ENCODE measurements around the gene GUCD1. TPM values are rescaled to one million over a fixed set of nuclear protein-coding genes. Genes with fewer than 3 reads are reported as not detected.

The GUCD1 gene
- total and polyA plus RNA-seq, 2 of the 8 experiments (the other 6 are each of a cell fraction or from before 2014, with no cell fraction given): 85.2 to 128 TPM

DNA sequence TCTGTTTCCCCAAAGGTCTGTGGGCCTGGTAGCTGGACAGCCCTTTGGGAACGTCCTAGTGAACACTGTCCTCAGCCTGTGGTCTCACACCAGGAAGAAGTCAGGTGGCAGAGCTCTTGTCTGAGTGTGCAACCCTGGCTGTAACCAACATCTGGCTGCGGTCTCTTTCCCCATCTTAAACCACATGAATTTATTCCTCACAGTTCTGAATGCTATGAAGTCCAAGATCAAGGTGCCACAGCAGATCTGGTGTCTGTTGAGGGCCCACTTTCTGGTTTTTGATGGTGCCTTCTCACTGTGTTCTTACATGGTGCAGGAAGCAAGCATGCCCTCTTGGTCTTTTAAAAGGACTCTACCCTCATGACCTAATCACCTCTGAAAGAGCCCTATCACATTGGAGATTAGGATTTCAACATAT, 57.1 kb downstream of the GUCD1 start:
- ChIA-PET POLR2A (ENCODE audit: partially characterized antibody) (no interaction called here), CTCF (ENCODE audit: partially characterized antibody) (interaction anchor here (0.8 to 15.1 kb wide), 8 partner anchors 8 to 172 kb away, joined by 3 to 201 read pairs (median 4); no protein-coding TSS in a partner anchor)
- WGBS, 2 experiments (ENCODE audit: extremely low coverage in 1 of 2, insufficient coverage in 1 of 2, insufficient read length in 1 of 2, insufficient replicate concordance in 2 of 2, low coverage in 1 of 2, low lambda C conversion rate in 2 of 2, missing lambda C conversion rate in 1 of 2): 88% methylated on average over 2 of the region's 2 CpGs; no CpG with 5 or more reads in 1 of the 2 experiments

More for the DNA sequence above, 57.1 kb downstream of the GUCD1 start:
- Histone ChIP-seq H4K20me1 (replicated peaks in 1 of 2; ENCODE audit: control insufficient read depth in 1 of 2, insufficient read depth in 2 of 2, low read length in 2 of 2) (no peaks in the 10 kb centered on the region), H2BK120ac (replicated peaks; ENCODE audit: low read depth, low read length) (no peak overlapping the region), H3K36me3 (ENCODE audit: control insufficient read depth in 2 of 4, insufficient read depth in 4 of 4, low read length in 3 of 4) (peaks cover 0 to 5% (median 0%) of the 10 kb centered on the region in 4 experiments; a peak in 2 of 8 replicates), H4K91ac (replicated peaks; ENCODE audit: insufficient read length, low read length) (no peak overlapping the region), H4K8ac (ENCODE audit: extremely low read depth, insufficient read depth, low read length) (no peak overlapping the region), H3K23ac (ENCODE audit: insufficient read length) (no peak overlapping the region), H2BK20ac (ENCODE audit: low read length) (no peak overlapping the region), H3K18ac (ENCODE audit: extremely low read depth, low read length) (no peak overlapping the region), H2BK15ac (ENCODE audit: low read length) (no peak overlapping the region), H2AK5ac (ENCODE audit: low read depth, low read length) (no peak overlapping the region), H2AFZ (ENCODE audit: low read length) (no peak overlapping the region), H3K14ac (ENCODE audit: insufficient read length) (no peak overlapping the region), H2BK5ac (ENCODE audit: low read depth, low read length) (no peak overlapping the region), H3K4me3 (ENCODE audit: extremely low read depth in 1 of 4, insufficient read depth in 2 of 4, low read depth in 3 of 4, low read length in 4 of 4) (no peak overlapping the region), H3K79me2 (ENCODE audit: control insufficient read depth in 1 of 2, insufficient read depth in 2 of 2, low read length in 2 of 2) (no peaks in the 10 kb centered on the region), H3K27me3 (replicated peaks in 1 of 4; ENCODE audit: control insufficient read depth in 3 of 4, extremely low read depth in 1 of 4, insufficient read depth in 3 of 4, low read length in 3 of 4) (peaks cover 20 to 36% (median 31%) of the 10 kb centered on the region in 4 experiments), H3K4me1 (replicated peaks in 1 of 4; ENCODE audit: control insufficient read depth in 3 of 4, insufficient read depth in 4 of 4, low read length in 3 of 4) (peaks cover 0 to 12% (median 2%) of the 10 kb centered on the region in 4 experiments; a peak in 5 of 7 replicates), H3K9ac (replicated peaks in 1 of 4; ENCODE audit: extremely low read depth in 1 of 4, low read depth in 3 of 4, low read length in 3 of 4) (no peak overlapping the region), H3K9me3 (ENCODE audit: insufficient read depth in 2 of 2, low read depth in 1 of 2, low read length in 1 of 2) (peaks cover 3 to 10% of the 10 kb centered on the region in 2 experiments; a peak in 3 of 4 replicates), H3K4ac (replicated peaks; ENCODE audit: insufficient read length, low read depth, low read length) (no peak overlapping the region), H3K79me1 (ENCODE audit: low read depth, low read length) (no peaks in the 10 kb centered on the region), H3K56ac (replicated peaks; ENCODE audit: insufficient read length, low read depth, low read length) (no peak overlapping the region), H3K4me2 (ENCODE audit: insufficient read depth in 1 of 2, low read depth in 2 of 2, low read length in 2 of 2) (no peak overlapping the region), H3K27ac (ENCODE audit: low read depth, low read length) (no peak overlapping the region), H3K23me2 (ENCODE audit: low read depth, low read length) (peaks cover 6% of the 10 kb centered on the region; the same call in 1 of the 2 replicates), H2BK12ac (ENCODE audit: low read depth, low read length) (no peak overlapping the region), H4K5ac (ENCODE audit: insufficient read length, low read depth, low read length) (no peak overlapping the region)
- DNase-seq (ENCODE audit: low read depth in 1 of 2, low spot score in 2 of 2) (no peak), FAIRE-seq (no peak)
- TF ChIP-seq KDM1A (IDR thresholded peaks at IDR 0.05; ENCODE audit: borderline replicate concordance, low read length) (no peak), CEBPB (IDR thresholded peaks at IDR 0.05; ENCODE audit: low read depth, low read length) (no peak), EP300 (IDR thresholded peaks at IDR 0.05; ENCODE audit: borderline replicate concordance in 1 of 2, low read depth in 2 of 2, low read length in 2 of 2) (no peak), POLR2AphosphoS5 (IDR thresholded peaks at IDR 0.05; ENCODE audit: low read depth, low read length) (no peak), CTBP2 (IDR thresholded peaks at IDR 0.05; ENCODE audit: borderline replicate concordance, insufficient read depth, insufficient read length, low read length) (no peak), SAP30 (IDR thresholded peaks at IDR 0.05; ENCODE audit: insufficient read depth, insufficient replicate concordance, low read length) (no peak), KDM4A (IDR thresholded peaks at IDR 0.05; ENCODE audit: low read depth, low read length, severe bottlenecking) (no peak), SIRT6 (IDR thresholded peaks at IDR 0.05; ENCODE audit: low read length) (no peak), RFX5 (IDR thresholded peaks at IDR 0.05; ENCODE audit: borderline replicate concordance, low read depth, low read length) (no peak), EZH2 (IDR thresholded peaks at IDR 0.05; ENCODE audit: low read depth, low read length, severe bottlenecking) (no peak), ASH2L (IDR thresholded peaks at IDR 0.05; ENCODE audit: low read length) (no peak)
- TF ChIP-seq, protein P1, sequence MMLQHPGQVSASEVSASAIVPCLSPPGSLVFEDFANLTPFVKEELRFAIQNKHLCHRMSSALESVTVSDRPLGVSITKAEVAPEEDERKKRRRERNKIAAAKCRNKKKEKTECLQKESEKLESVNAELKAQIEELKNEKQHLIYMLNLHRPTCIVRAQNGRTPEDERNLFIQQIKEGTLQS (IDR thresholded peaks at IDR 0.05; ENCODE audit: insufficient read depth, low read depth, low read length): no peak
- TF ChIP-seq, protein P2, sequence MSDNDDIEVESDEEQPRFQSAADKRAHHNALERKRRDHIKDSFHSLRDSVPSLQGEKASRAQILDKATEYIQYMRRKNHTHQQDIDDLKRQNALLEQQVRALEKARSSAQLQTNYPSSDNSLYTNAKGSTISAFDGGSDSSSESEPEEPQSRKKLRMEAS (IDR thresholded peaks at IDR 0.05): no peak
